IMR-90 (cell line): ENCODE data around the gene GBF1. TPM values are rescaled to one million over a fixed set of nuclear protein-coding genes. Genes with fewer than 3 reads are reported as not detected.
A peak's percentile ranks its signal among the peaks of the same experiment; 100 is the strongest.

Source experiments
- ATAC-seq: fragments of 200-7000 bp; cut with Tn5 transposase; 2 replicates; pipeline ENCODE4 v1.9.1; 2020; ENCODE audit warnings: low read depth, mild to moderate bottlenecking, moderate library complexity
- Bru-seq: library from RNA; stranded (reverse); fragments of 400-500 nt; gene quantifications from one replicate; lab custom pipeline; 2021; lab: Mats Ljungman, UMichigan
- BruChase-seq, 2 experiments: library from RNA; stranded (reverse); fragments of 400-500 nt; gene quantifications; one replicate each; lab custom pipeline; 2021; lab: Mats Ljungman, UMichigan
- BruUV-seq: library from RNA; stranded (reverse); fragments of 400-500 nt; replicated peaks from 2 replicates; lab custom pipeline; 2021; lab: Mats Ljungman, UMichigan
- CTCF ChIA-PET: fragments of 300-600 bp; formaldehyde crosslinking; extraction: SDS; loops from one replicate; lab custom pipeline; 2021; ENCODE audit warnings: antibody characterized with exemption; lab: Yijun Ruan, JAX
- POLR2A ChIA-PET: fragments of 300-600 bp; sonication (Branson Sonifier 250); formaldehyde crosslinking; loops from one replicate; lab custom pipeline; 2022; ENCODE audit warnings: antibody characterized with exemption; ENCODE audit not compliant: unreplicated experiment; lab: Charles Lee
- DNase-seq: peaks from one replicate; pipeline ENCODE4 v3.0.0; 2013
- H2AFZ ChIP-seq: replicated peaks from 2 replicates; pipeline ENCODE3; 2013; ENCODE audit warnings: low read length, mild to moderate bottlenecking; ENCODE audit not compliant: poor library complexity
- H2AK5ac ChIP-seq: 2 replicates; pipeline ENCODE4 v1.6.1; 2013; ENCODE audit warnings: low read depth, low read length, inconsistent platforms
- H2AK9ac ChIP-seq: replicated peaks from 2 replicates; pipeline ENCODE3; 2013; ENCODE audit warnings: mild to moderate bottlenecking, low read depth, low read length, moderate library complexity; ENCODE audit not compliant: poor library complexity
- H2BK120ac ChIP-seq: 2 replicates; pipeline ENCODE4 v1.6.1; 2013; ENCODE audit warnings: low read depth, low read length, inconsistent platforms
- H2BK15ac ChIP-seq: 3 replicates; pipeline ENCODE4 v1.6.1; 2013; ENCODE audit warnings: low read depth, low read length, inconsistent platforms
- H2BK20ac ChIP-seq: 2 replicates; pipeline ENCODE4 v1.6.1; 2013; ENCODE audit warnings: low read depth, mild to moderate bottlenecking, inconsistent platforms, low read length, moderate library complexity
- H2BK5ac ChIP-seq: 2 replicates; pipeline ENCODE4 v1.6.1; 2013; ENCODE audit warnings: mild to moderate bottlenecking, low read depth, low read length, inconsistent platforms; ENCODE audit not compliant: poor library complexity, severe bottlenecking
- H3K14ac ChIP-seq: replicated peaks from 2 replicates; pipeline ENCODE4 v1.6.1; 2013; ENCODE audit warnings: low read depth, low read length, inconsistent platforms
- H3K18ac ChIP-seq: 2 replicates; pipeline ENCODE4 v1.6.1; 2013; ENCODE audit warnings: low read depth, low read length, control low read depth
- H3K23ac ChIP-seq: 2 replicates; pipeline ENCODE4 v1.6.1; 2013; ENCODE audit warnings: low read depth, low read length, inconsistent platforms
- H3K27ac ChIP-seq: 2 replicates; pipeline ENCODE4 v1.5.1; 2013; ENCODE audit warnings: mild to moderate bottlenecking, control low read depth, low read length; ENCODE audit not compliant: insufficient read depth
- H3K27me3 ChIP-seq: 2 replicates; pipeline ENCODE4 v1.6.1; 2013; ENCODE audit warnings: low read length; ENCODE audit not compliant: control insufficient read depth, insufficient read depth
- H3K36me3 ChIP-seq: 2 replicates; pipeline ENCODE4 v1.6.1; 2013; ENCODE audit warnings: low read length, mixed read lengths; ENCODE audit not compliant: control insufficient read depth, insufficient read depth
- H3K4ac ChIP-seq: 2 replicates; pipeline ENCODE4 v1.6.1; 2013; ENCODE audit warnings: low read depth, low read length, inconsistent platforms
- H3K4me1 ChIP-seq: 2 replicates; pipeline ENCODE4 v1.6.1; 2013; ENCODE audit warnings: low read length, mixed read lengths; ENCODE audit not compliant: control insufficient read depth, insufficient read depth
- H3K4me2 ChIP-seq: 2 replicates; pipeline ENCODE4 v1.6.1; 2013; ENCODE audit warnings: low read depth, mild to moderate bottlenecking, control low read depth, low read length, moderate library complexity
- H3K4me3 ChIP-seq: 2 replicates; pipeline ENCODE4 v1.5.1; 2013; ENCODE audit warnings: low read depth, mild to moderate bottlenecking, control low read depth, low read length, moderate library complexity; ENCODE audit not compliant: insufficient read depth
- H3K56ac ChIP-seq: 2 replicates; pipeline ENCODE4 v1.6.1; 2013; ENCODE audit warnings: low read length, inconsistent platforms; ENCODE audit not compliant: insufficient read depth; ENCODE audit errors: extremely low read depth
- H3K79me1 ChIP-seq, 2 experiments: 2 replicates each; pipeline ENCODE4 v1.6.1; 2013; ENCODE audit warnings: low read length in 2 of 2, inconsistent platforms in 1 of 2, low read depth in 1 of 2
- H3K9ac ChIP-seq: 2 replicates; pipeline ENCODE4 v1.6.1; 2013; ENCODE audit warnings: low read depth, low read length, control low read depth
- H3K9me1 ChIP-seq: 2 replicates; pipeline ENCODE4 v1.6.1; 2013; ENCODE audit warnings: low read length, inconsistent platforms; ENCODE audit not compliant: insufficient read depth
- H3K9me3 ChIP-seq: 2 replicates; pipeline ENCODE4 v1.6.1; 2013; ENCODE audit warnings: low read length; ENCODE audit not compliant: control insufficient read depth, insufficient read depth
- H4K20me1 ChIP-seq: 2 replicates; pipeline ENCODE4 v1.6.1; 2013; ENCODE audit warnings: low read length, inconsistent platforms; ENCODE audit not compliant: insufficient read depth
- H4K5ac ChIP-seq: 2 replicates; pipeline ENCODE4 v1.6.1; 2013; ENCODE audit warnings: mild to moderate bottlenecking, low read depth, low read length, control low read depth
- H4K8ac ChIP-seq, 2 experiments: 2 replicates each; pipeline ENCODE4 v1.6.1; 2013; ENCODE audit warnings: low read depth in 2 of 2, low read length in 2 of 2, control low read depth in 1 of 2, inconsistent platforms in 1 of 2
- H4K91ac ChIP-seq: 2 replicates; pipeline ENCODE4 v1.6.1; 2013; ENCODE audit warnings: low read depth, low read length, inconsistent platforms; ENCODE audit not compliant: insufficient read depth
- BHLHE40 ChIP-seq: fragments of 150-350 bp; IDR thresholded peaks from 2 replicates; pipeline ENCODE4 v1.6.1; 2016; ENCODE audit warnings: mild to moderate bottlenecking, low read depth, low read length
- CHD1 ChIP-seq: IDR thresholded peaks from 2 replicates; pipeline ENCODE4 v1.6.1; 2012; ENCODE audit warnings: low read depth, low read length, improper control_type of control experiment
- FOS ChIP-seq: fragments of 150-350 bp; IDR thresholded peaks from 2 replicates; pipeline ENCODE4 v1.6.1; 2016; ENCODE audit warnings: low read depth, low read length
- MAZ ChIP-seq: IDR thresholded peaks from 2 replicates; pipeline ENCODE4 v1.6.1; 2012; ENCODE audit warnings: low read depth, mild to moderate bottlenecking, low read length, improper control_type of control experiment, moderate library complexity, borderline replicate concordance
- MXI1 ChIP-seq: IDR thresholded peaks from 2 replicates; pipeline ENCODE4 v1.6.1; 2012; ENCODE audit warnings: low read depth, mild to moderate bottlenecking, low read length, moderate library complexity, borderline replicate concordance
- NFE2L2 ChIP-seq: fragments of 150-350 bp; IDR thresholded peaks from 2 replicates; pipeline ENCODE4 v1.6.1; 2016; ENCODE audit warnings: low read depth, mild to moderate bottlenecking, low read length
- POLR2A ChIP-seq: IDR thresholded peaks from 2 replicates; pipeline ENCODE4 v1.6.1; 2012; ENCODE audit warnings: mild to moderate bottlenecking, low read depth, low read length
- RAD21 ChIP-seq: IDR thresholded peaks from 2 replicates; pipeline ENCODE4 v1.6.1; 2012; ENCODE audit warnings: low read length, improper control_type of control experiment
- RFX5 ChIP-seq: IDR thresholded peaks from 2 replicates; pipeline ENCODE4 v1.8.0; 2012; ENCODE audit warnings: low read depth, mild to moderate bottlenecking, low read length, moderate library complexity
- SMC3 ChIP-seq: fragments of 150-350 bp; IDR thresholded peaks from 2 replicates; pipeline ENCODE4 v1.6.1; 2016; ENCODE audit warnings: low read depth, mild to moderate bottlenecking, antibody characterized with exemption, low read length, moderate library complexity
- WGBS, 2 experiments: methylation state at CpG; one replicate each; pipeline versions ENCODE4 v1.1.5 to v1.1.7; 2013; ENCODE audit warnings: missing lambda C conversion rate in 2 of 2; ENCODE audit not compliant: insufficient read length in 1 of 2; ENCODE audit errors: extremely low coverage in 2 of 2; 5-methylcytosine and 5-hydroxymethylcytosine counted together
- dilution Hi-C: fragments of 300-500 bp; cut with HindIII; formaldehyde crosslinking; loops from one replicate; pipeline ENCODE4 v1.14.3; 2018; ENCODE audit warnings: low sequenced_read_pairs; ENCODE audit not compliant: unreplicated experiment
- in situ Hi-C: fragments of 300-500 bp; cut with MboI; formaldehyde crosslinking; loops from 3 replicates; pipeline ENCODE4 v1.14.3; 2019; ENCODE audit warnings: low sequenced_read_pairs, inconsistent platforms, mixed read lengths
- intact Hi-C: fragments of 100-400 bp; cut with micrococcal nuclease; formaldehyde crosslinking; loops from 2 replicates; pipeline ENCODE4 v1.10.0; 2022
- long read RNA-seq: library from polyadenylated mRNA; unstranded; transcript quantifications from one replicate; pipeline ENCODE4 v2.0.0, GENCODE V29; 2021; ENCODE audit not compliant: unreplicated experiment
- polyA plus RNA-seq, 3 experiments: library from polyadenylated mRNA; depleted of rRNA; stranded (reverse); fragments of >200 nt; gene quantifications; 2 replicates each; pipeline ENCODE4 v1.2.3, GENCODE V29; 2012; ENCODE audit warnings: low replicate concordance in 1 of 3
- total RNA-seq: library from RNA; depleted of rRNA; stranded (reverse); fragments of >200 nt; gene quantifications from 2 replicates; pipeline ENCODE4 v1.2.3, GENCODE V29; 2012; rRNA removed

The GBF1 gene, protein sequence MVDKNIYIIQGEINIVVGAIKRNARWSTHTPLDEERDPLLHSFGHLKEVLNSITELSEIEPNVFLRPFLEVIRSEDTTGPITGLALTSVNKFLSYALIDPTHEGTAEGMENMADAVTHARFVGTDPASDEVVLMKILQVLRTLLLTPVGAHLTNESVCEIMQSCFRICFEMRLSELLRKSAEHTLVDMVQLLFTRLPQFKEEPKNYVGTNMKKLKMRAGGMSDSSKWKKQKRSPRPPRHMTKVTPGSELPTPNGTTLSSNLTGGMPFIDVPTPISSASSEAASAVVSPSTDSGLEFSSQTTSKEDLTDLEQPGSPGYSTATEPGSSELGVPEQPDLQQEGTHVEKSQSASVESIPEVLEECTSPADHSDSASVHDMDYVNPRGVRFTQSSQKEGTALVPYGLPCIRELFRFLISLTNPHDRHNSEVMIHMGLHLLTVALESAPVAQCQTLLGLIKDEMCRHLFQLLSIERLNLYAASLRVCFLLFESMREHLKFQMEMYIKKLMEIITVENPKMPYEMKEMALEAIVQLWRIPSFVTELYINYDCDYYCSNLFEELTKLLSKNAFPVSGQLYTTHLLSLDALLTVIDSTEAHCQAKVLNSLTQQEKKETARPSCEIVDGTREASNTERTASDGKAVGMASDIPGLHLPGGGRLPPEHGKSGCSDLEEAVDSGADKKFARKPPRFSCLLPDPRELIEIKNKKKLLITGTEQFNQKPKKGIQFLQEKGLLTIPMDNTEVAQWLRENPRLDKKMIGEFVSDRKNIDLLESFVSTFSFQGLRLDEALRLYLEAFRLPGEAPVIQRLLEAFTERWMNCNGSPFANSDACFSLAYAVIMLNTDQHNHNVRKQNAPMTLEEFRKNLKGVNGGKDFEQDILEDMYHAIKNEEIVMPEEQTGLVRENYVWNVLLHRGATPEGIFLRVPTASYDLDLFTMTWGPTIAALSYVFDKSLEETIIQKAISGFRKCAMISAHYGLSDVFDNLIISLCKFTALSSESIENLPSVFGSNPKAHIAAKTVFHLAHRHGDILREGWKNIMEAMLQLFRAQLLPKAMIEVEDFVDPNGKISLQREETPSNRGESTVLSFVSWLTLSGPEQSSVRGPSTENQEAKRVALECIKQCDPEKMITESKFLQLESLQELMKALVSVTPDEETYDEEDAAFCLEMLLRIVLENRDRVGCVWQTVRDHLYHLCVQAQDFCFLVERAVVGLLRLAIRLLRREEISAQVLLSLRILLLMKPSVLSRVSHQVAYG (N-terminal part only)
- total RNA-seq: 36.4 and 38.7 TPM in 2 replicates
- 38.0 and 40.1 TPM in 2 replicates for polyA plus RNA-seq (2012; rRNA removed)
- 23.1 and 25.4 TPM in 2 replicates for polyA plus RNA-seq (2012; cell fraction: cytosol; rRNA removed)
- 74.8 and 86.1 TPM in 2 replicates for polyA plus RNA-seq (2012; cell fraction: nucleus; rRNA removed; ENCODE audit: low replicate concordance)
- Bru-seq, nascent RNA: percentile 93 among the genes with signal in this experiment
- BruChase-seq, experiment 1, labeled RNA remaining after a 6-hour chase: percentile 97 among the genes with signal in this experiment
- BruChase-seq, experiment 2, labeled RNA remaining after a 2-hour chase: percentile 92 among the genes with signal in this experiment
- long read RNA-seq, partial matches to known transcripts: 38 of 46 reads
- long read RNA-seq, other reads (novel, unspliced or antisense): 8 of 46 reads

DNA sequence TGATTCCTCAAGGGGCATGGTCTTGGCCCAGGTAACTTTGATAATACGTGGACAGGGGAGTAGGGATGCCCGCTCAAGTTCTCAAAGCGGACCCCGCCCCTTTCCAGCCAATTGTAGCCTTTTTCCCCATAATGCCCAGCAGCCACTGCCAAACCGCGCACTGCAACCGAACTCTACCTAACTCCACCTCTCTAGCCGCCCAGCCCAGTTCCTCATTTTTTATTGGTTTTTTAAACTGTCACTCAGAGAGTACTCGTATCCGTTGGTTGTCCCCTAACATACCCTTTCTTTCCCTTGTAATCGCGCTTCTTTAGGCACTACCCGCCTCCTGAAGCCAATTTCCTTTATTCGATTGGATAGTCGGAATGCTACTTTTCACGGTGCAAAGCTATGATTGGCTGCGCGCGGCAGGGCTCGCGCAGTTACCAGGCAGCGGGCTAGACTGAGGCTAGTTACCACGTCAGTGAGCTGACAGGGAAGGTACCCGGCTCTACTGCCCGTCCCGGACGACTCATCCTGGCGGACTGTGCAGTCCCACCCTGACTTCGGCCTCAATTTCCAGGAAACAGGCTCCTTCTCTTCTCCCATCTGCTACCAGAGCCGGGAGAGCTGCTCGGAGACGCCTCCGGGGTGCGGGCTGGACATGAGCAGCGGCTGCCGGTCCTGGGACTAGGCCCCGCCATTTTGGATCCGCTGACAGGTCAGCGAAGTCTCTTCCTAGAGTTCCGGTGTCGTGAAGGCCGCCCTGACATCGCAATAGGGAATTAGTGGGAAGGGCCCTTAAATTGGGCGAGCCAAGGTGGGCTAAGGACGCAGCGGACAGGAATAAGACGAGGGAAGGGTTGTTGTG lies at the start of gene GBF1:
Gene GBF1, plus strand, starts transcription at position 451 of the 850 bp plus-strand sequence. CDS start 13,407 bp downstream, outside the sequence.
- H3K4me1 ChIP-seq: peaks cover 15% of the 10 kb centered on the region
- peak within 1 kb of the TSS; percentile 54 for H3K23ac ChIP-seq
- H4K20me1 ChIP-seq: peaks cover 49% of the 10 kb centered on the region
- H4K8ac ChIP-seq: peak within 1 kb of the TSS; percentile 90 to 96
- H2AFZ ChIP-seq: peak within 1 kb of the TSS; percentile 96
- H2AK9ac ChIP-seq: peak within 1 kb of the TSS; percentile 95
- H3K4ac ChIP-seq: peak within 1 kb of the TSS; percentile 91
- H3K14ac ChIP-seq: peak within 1 kb of the TSS; percentile 97
- intact Hi-C loops: loop anchor here (5.0 kb wide), 1 partner anchor 97 kb away; no protein-coding TSS in a partner anchor
- peak within 1 kb of the TSS; percentile 65 for H2BK5ac ChIP-seq
- peak within 1 kb of the TSS; percentile 86 for H3K4me2 ChIP-seq
- H4K5ac ChIP-seq: peak within 1 kb of the TSS; percentile 89
- peak within 1 kb of the TSS; percentile 78 for H3K4me3 ChIP-seq
- peaks cover 0 to 65% of the 10 kb centered on the region in 2 experiments; a peak in 2 of 4 replicates for H3K79me1 ChIP-seq
- H3K56ac ChIP-seq: peak within 1 kb of the TSS; percentile 89
- H3K36me3 ChIP-seq: no peaks in the 10 kb centered on the region; the same call in 1 of the 2 replicates
- ATAC-seq: peak; percentile 87
- peak within 1 kb of the TSS; percentile 83 for H2AK5ac ChIP-seq
- peak within 1 kb of the TSS; percentile 13; the same call in 1 of the 2 replicates for H2BK20ac ChIP-seq
- DNase-seq: peak; percentile 100
- no peaks in the 10 kb centered on the region for H3K9me3 ChIP-seq
- in situ Hi-C loops: no loop called here
- H3K27ac ChIP-seq: peak within 1 kb of the TSS; percentile 81
- H2BK120ac ChIP-seq: peak within 1 kb of the TSS; percentile 82
- peak within 1 kb of the TSS; percentile 87 for H4K91ac ChIP-seq
- peaks cover 5% of the 10 kb centered on the region for H3K27me3 ChIP-seq
- BruUV-seq: no TSS peak
- H2BK15ac ChIP-seq: peak within 1 kb of the TSS; percentile 79; the same call in 2 of the 3 replicates
- dilution Hi-C loops: no loop called here
- peaks cover 35% of the 10 kb centered on the region for H3K9me1 ChIP-seq
- WGBS, 2 experiments: 1% methylated on average over 29 of the region's 47 CpGs; no CpG with 5 or more reads in 1 of the 2 experiments
- ChIA-PET CTCF (interaction anchor here (1.0 to 1.2 kb wide), 2 partner anchors 9 to 15 kb away, joined by 3 read pairs; no protein-coding TSS in a partner anchor), POLR2A (interaction anchor here (0.7 kb wide), 1 partner anchor 136 kb away, joined by 3 read pairs; no protein-coding TSS in a partner anchor)
- H3K9ac ChIP-seq: peak within 1 kb of the TSS; percentile 81
- H3K18ac ChIP-seq: peak within 1 kb of the TSS; percentile 43
- TF ChIP-seq RFX5: peak; percentile 76
- TF ChIP-seq NFE2L2: no peak
- no peak for TF ChIP-seq MAZ
- TF ChIP-seq MXI1: 0 out of 2 replicates have a peak, but pooled peaks have one; percentile 49
- TF ChIP-seq BHLHE40: no peak
- no peak for TF ChIP-seq CHD1
- 0 out of 2 replicates have a peak, but pooled peaks have one; percentile 4 for TF ChIP-seq RAD21
- TF ChIP-seq POLR2A: peak; percentile 97
- TF ChIP-seq FOS: no peak; the same call in 1 of the 2 replicates
- TF ChIP-seq SMC3: no peak
